HG02938 (cell line): ENCODE measurements around the gene CACNA2D1.
"Not testable (repeated sequence)": the region's sequence is repeated elsewhere in the genome, so short reads cannot be mapped to it uniquely, and the experiment has no call there.

Experiments used
- ATAC-seq: cut with Tn5 transposase; IDR thresholded peaks from one replicate; pipeline ENCODE4 v1.9.1; 2021; ENCODE audit warnings: mild to moderate bottlenecking, moderate library complexity; ENCODE audit not compliant: unreplicated experiment

The CACNA2D1 gene

GRCh38 chr7:82434275-82435022 lies 9.1 kb downstream of the CACNA2D1 start:
- ATAC-seq: no peak

DNA sequence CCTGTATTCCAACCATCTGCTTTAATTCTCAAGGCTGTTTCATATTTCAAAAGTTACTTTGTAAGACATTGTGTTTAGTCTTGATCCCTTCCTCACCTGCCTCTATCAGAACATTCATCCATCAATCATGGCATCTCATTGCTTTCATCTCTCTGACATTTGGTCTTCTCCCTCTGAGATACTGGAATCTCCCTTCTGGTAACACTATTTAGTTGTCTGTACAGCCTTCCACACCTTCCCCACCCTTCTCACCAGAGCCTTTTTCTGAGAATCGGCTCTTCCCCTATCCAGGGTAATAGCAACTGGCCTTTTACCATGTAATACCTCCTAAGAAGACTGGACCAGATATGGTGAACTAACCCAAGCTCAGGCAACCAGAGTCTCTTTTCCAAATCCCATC lies 10.1 kb downstream of the CACNA2D1 start:
- no peak for ATAC-seq

DNA sequence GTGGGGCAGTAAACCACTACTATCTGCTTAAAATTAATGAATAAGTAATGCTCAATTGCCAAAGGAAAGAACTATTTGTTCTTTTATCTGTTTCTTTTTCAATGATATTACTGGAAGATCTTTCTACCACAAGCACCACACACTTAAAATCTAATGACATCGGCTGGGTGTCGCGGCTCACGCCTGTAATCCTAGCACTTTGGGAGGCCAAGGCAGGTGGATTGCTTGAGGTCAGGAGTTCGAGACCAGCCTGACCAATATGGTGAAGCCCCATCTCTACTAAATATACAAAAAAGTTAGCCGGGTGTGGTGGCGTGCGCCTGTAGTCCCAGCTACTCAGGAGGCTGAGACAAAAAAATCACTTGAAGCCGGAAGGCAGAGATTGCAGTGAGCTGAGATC lies 10.8 kb downstream of the CACNA2D1 start:
- ATAC-seq: not testable (repeated sequence)

- ATAC-seq: no peak
These were observed 12.8 kb downstream of the CACNA2D1 start for GRCh38 chr7:82430500-82431465.

DNA sequence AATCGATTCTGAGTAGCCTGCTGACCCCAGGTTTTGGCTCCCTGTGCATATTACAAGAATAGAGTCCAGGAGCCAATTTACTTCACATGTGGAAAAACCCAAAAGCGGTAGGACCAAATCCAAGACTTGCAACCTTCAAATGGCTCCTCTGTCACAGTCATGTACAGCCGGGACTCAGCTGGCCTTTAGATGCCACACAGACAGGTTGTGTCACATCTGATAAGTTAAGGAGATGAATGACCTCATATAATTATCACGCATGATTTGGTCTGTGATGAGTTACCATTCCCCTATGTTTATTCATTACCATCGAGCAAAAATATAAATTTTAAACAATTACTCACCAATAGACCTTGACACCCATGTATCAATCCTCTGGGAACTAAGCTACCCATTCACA lies 14.2 kb downstream of the CACNA2D1 start:
- ATAC-seq: no peak

DNA sequence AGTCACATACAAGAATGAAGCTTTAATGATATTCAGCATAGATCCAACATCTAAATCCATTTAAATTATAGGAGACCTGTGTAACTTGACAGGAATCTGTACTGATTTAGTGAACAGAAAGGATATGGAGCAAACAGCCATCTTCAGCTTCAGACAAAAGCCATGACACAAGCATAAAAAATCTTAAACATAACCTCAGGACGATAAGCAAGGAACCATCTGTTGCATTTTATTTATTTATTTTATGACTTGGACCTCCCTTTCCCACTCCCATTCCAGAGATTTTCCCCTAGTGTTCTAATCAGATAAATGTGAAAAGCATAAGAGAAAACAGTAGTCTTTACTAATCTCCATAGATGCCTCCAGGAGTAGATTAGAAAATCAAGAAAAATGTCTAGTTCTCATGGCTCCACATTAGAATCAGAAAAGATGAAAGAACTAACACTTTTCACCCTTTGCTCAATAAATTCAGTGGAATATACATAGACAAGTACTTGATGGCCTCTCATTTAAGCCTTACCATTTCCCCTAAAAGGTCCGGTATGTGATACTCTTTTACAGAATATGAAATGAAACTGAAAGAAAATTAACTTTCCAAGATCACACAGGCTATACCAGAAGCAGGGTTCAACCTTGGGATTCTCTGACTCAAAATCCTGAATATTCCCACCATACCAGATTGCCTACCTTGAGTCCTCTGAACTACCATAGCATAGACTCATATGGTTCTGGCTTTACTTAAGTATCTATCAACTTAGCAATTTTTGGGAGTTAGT lies 15.2 kb downstream of the CACNA2D1 start:
- ATAC-seq: no peak

DNA sequence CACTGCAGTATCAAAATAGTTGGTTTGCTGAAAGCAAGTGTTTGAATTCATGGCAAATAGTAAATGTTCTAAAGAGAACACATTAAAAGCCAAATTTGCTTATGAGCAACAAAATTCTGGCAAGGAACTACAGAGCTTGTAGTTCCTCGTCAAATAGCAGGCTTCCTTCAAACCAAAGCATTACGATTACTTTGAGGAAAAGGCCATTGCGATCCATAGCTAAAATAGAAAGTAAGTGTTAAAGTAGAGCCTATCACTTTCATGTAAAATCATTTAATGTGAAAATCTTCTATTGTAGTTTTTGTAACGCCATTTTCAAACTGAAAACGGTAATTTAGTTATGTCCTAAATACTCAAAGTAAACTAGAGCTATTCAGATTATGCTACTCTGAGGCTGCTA lies 20.1 kb downstream of the CACNA2D1 start:
- no peak for ATAC-seq

DNA sequence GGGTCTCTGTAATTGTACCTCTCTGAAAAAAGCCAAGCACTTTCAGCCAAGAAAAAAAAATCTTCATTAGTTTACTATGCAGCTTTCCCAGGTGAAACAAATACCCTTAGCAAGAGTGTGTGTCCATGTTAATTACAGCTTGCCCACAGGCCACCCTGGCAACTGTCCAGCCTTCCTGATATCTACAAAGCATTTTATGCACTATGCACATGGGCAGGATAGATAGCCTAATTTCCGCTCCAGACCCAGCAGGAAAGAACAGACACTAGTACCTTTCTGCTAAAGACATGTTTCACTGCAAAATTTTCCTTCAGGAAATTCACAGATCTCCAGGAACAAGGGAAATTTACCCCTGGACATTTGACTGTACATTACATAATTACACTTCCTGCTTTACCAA lies 24.4 kb downstream of the CACNA2D1 start:
- ATAC-seq: no peak

- ATAC-seq: no peak
These were observed 25.7 kb downstream of the CACNA2D1 start for GRCh38 chr7:82417898-82418297.

GRCh38 chr7:82416402-82416801 lies 27.2 kb downstream of the CACNA2D1 start:
- ATAC-seq: no peak

DNA sequence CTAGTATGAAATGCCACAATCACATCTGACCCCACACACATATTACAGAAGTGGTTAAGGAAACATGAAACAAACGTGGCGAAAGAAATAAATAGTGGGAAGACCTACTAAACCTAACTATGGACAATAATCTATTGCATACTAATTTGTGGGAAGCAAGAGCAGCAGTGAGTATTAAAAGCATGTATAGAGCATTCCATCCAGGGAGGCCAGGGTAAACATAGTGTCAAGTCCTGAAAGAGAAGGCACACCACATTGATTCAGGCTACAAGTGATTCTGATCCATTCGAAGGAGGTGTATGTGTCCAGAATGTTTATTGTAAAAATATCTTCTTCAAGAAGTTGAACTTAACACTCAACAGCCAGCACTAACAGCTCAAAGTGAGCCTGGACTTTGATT lies 29.2 kb downstream of the CACNA2D1 start:
- no peak for ATAC-seq

DNA sequence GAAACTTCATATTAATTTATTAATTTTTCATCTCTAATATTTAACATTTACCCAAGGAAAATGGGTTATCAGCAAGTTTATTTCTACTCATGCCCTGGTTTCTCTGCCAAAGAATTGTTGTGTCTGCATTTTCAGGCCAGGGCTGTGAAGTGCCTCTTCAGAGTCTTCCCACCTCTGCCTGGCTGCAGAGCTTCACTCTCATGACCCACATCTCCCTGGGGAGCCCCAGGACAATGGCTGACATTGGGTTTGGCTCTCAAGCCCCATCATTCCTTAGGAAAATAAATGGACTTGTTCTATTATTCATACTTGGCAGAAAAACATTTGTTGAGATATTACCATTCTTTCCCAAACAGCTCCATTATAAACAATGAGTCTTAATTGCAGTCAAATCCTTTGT lies 30.3 kb downstream of the CACNA2D1 start:
- ATAC-seq: no peak

DNA sequence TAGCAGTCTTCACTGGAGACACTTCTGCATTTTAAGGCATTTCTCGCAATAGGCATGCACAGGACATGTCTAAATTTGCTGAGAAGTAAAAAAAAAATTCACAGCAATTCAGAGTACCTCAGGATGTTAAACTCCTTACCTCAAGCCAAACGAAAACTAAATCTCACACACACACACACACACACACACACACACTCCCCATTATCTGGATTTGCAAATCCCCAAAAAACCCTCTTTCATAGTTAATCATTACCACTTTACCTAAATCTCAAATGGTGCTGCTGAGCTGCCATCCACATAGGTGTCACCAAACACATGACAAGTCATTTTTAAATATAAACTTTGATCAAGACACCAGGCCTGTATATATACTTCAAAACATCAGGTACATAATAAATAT lies 31.8 kb downstream of the CACNA2D1 start:
- no peak for ATAC-seq

GRCh38 chr7:82410461-82410860 lies 33.1 kb downstream of the CACNA2D1 start:
- ATAC-seq: no peak

- no peak for ATAC-seq
These were observed 36.6 kb downstream of the CACNA2D1 start for GRCh38 chr7:82406937-82407336.

- no peak for ATAC-seq
These were observed 38.3 kb downstream of the CACNA2D1 start for GRCh38 chr7:82405301-82405700.

DNA sequence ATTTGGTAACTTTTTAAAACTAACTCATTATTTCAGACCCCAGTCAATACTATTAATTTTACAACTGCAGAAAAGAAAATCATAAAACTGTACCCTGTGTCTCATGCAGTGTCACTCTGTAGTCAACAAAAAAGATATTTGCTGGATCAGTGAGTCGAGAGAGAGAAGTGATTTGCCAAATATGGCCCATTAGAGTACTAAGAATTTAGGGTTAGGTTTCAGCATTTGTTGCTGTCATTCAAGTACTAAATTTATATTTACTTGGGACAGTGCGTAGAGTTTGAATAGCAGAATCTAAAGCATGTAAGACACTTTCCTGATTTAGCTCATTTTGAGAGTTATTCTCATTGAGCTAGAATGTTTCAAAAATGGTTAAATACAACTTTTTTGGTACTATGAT lies 38.9 kb downstream of the CACNA2D1 start:
- no peak for ATAC-seq

DNA sequence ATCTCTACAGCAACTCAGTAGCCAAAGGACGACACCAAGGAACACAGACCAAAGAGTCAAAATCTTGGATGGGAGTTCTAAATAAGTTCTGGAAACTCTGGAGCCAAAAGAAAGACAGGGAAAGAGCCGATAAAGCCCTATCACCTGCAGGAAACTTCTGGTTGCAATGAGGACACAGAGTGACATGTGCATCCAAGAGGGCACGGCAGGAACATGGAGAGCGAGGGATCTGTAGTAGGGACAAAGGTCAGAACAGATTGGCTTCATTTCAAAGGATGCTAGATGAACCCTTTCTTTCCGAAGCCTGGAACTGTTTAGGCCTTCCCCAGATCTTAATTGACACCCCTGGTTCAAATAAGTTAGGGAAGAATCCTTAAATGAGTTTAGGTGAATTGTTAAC lies 39.5 kb downstream of the CACNA2D1 start:
- ATAC-seq: no peak

- no peak for ATAC-seq
These were observed 45.6 kb downstream of the CACNA2D1 start for GRCh38 chr7:82397879-82398524.

DNA sequence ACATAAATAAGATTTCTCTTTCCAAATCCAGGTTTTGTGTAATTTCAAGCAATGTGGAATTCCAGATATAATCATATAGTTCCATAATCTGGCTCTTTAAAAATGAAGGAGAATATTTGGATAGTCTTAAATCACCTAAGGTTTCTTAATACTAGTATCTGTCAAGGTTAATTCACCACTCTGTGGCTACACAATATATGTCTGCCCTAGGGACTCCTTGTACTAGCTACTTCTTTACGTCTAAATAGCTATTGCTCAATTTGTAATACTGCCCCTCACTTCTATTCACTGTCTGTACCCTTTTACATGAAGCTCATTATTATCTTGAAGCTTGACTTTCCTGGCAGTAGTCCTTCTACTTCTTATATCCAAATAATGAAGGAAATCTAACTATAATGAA lies 47.2 kb downstream of the CACNA2D1 start:
- ATAC-seq: no peak

GRCh38 chr7:82395147-82395546 lies 48.4 kb downstream of the CACNA2D1 start:
- ATAC-seq: no peak
